Measurements from ENCODE around the gene GSTM1. TPM values are rescaled to one million over a fixed set of nuclear protein-coding genes. Genes with fewer than 3 reads are reported as not detected.

The GSTM1 gene
- total and polyA plus RNA-seq, 2 donors (not counting 1 experiment from before 2014, with no cell fraction given), result 30.5 to 40.0 TPM

DNA sequence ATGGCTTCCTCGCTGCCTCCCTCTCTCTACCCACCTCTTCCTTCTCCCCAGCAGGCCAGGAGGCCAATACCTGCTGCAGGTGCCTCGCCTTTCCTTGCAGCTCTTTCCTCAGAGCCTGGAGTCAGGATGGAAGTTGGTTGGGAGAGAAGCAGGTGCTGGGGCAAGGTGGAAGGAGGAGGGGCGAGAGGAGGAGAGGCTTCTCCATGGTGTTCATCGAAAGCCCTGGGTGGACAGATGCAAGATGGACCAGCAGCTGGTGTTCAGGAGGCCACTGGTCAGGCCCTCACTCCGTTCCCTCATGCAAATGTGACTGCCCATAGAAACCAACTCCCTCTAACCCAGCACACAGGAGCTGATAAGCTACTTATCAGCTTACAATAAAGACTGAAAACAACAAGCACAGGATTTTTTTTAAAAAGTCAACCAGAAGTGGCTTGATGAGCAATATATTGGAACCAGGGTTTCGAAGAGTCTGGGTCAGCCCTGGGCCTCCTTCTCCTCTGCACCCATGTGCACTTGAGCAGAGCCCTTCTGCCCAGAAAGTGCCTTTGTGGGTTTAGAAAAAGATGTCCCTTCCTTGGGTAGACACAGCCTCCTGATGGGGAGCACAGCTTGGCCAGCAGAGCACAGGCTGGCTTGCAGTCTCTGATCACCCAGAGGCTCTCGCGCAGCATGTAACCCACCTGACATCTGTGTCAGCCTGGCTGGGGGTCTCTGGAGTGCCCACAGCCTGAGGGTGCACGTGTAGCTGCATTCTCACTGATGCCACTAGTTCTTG lies 48.4 kb upstream of the GSTM1 start:
- intact Hi-C loops (cut with micrococcal nuclease), result no loop called here
- no peaks in the 10 kb centered on the region for H3K9me3 Mint-ChIP-seq (ENCODE audit: insufficient read depth)
- peak; percentile 15 for DNase-seq
- peaks cover 18% of the 10 kb centered on the region for H3K4me1 Mint-ChIP-seq
- no peaks in the 10 kb centered on the region for H4K20me1 ChIP-seq (ENCODE audit: control insufficient read depth, insufficient read depth, low read length, poor library complexity, severe bottlenecking)
- H3K27me3 ChIP-seq (replicated peaks in 1 of 4; ENCODE audit: control extremely low read depth in 1 of 4, control insufficient read depth in 3 of 4, insufficient read depth in 4 of 4, low read length in 3 of 4), result peaks cover 0 to 2% (median 0%) of the 10 kb centered on the region in 4 experiments
- ATAC-seq (ENCODE audit: low read depth), result no peak
- no peaks in the 10 kb centered on the region for H3K9me3 ChIP-seq (ENCODE audit: control extremely low read depth in 1 of 3, control insufficient read depth in 2 of 3, insufficient read depth in 1 of 3, low read length in 2 of 3)
- H3K36me3 ChIP-seq (replicated peaks in 1 of 2; ENCODE audit: control extremely low read depth in 1 of 2, control insufficient read depth in 1 of 2, extremely low read depth in 1 of 2, insufficient read depth in 2 of 2, low read length in 1 of 2), result no peaks in the 10 kb centered on the region
- TF ChIP-seq EZH2 (IDR thresholded peaks at IDR 0.05; ENCODE audit: borderline replicate concordance, insufficient read depth, low read depth, low read length, poor library complexity, severe bottlenecking), result no peak
- TF ChIP-seq, protein P1, sequence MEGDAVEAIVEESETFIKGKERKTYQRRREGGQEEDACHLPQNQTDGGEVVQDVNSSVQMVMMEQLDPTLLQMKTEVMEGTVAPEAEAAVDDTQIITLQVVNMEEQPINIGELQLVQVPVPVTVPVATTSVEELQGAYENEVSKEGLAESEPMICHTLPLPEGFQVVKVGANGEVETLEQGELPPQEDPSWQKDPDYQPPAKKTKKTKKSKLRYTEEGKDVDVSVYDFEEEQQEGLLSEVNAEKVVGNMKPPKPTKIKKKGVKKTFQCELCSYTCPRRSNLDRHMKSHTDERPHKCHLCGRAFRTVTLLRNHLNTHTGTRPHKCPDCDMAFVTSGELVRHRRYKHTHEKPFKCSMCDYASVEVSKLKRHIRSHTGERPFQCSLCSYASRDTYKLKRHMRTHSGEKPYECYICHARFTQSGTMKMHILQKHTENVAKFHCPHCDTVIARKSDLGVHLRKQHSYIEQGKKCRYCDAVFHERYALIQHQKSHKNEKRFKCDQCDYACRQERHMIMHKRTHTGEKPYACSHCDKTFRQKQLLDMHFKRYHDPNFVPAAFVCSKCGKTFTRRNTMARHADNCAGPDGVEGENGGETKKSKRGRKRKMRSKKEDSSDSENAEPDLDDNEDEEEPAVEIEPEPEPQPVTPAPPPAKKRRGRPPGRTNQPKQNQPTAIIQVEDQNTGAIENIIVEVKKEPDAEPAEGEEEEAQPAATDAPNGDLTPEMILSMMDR (IDR thresholded peaks at IDR 0.05), result no peak
- peaks cover 4% of the 10 kb centered on the region for H3K27me3 Mint-ChIP-seq
- H2AFZ ChIP-seq (ENCODE audit: insufficient read depth, low read depth, low read length, poor library complexity, severe bottlenecking), result no peak overlapping the region
- ChIA-PET POLR2A (interaction anchor here (0.5 kb wide), 2 partner anchors 16 to 343 kb away, joined by 4 to 5 read pairs; no protein-coding TSS in a partner anchor), CTCF (interaction anchor here (0.6 to 16.5 kb wide), 39 partner anchors 10 to 695 kb away, joined by 3 to 276 read pairs (median 7); partner anchors contain the start of genes AHCYL1, AMPD2, ATXN7L2 and GNAI3)
- H3K4me2 ChIP-seq (replicated peaks; ENCODE audit: low read depth, low read length, poor library complexity, severe bottlenecking), result no peak overlapping the region
- 90% methylated on average over 8 of the region's 9 CpGs for WGBS (ENCODE audit: insufficient coverage)
- no peaks in the 10 kb centered on the region for H3K79me2 ChIP-seq (ENCODE audit: control insufficient read depth, insufficient read depth, low read length)
- H3K4me3 ChIP-seq (ENCODE audit: control extremely low read depth in 1 of 5, extremely low read depth in 1 of 5, insufficient read depth in 1 of 5, low read depth in 2 of 5, low read length in 4 of 5), result no peak overlapping the region
- no peak overlapping the region for H3K27ac Mint-ChIP-seq
- peaks cover 4 to 17% of the 10 kb centered on the region in 2 donors for H3K4me1 ChIP-seq (ENCODE audit: control insufficient read depth in 2 of 2, insufficient read depth in 2 of 2, low read length in 2 of 2)
- no peak overlapping the region for H3K27ac ChIP-seq (ENCODE audit: low read length in 2 of 2)
- H3K9ac ChIP-seq (ENCODE audit: low read length), result no peak overlapping the region
- no peak overlapping the region for H3K4me3 Mint-ChIP-seq

DNA sequence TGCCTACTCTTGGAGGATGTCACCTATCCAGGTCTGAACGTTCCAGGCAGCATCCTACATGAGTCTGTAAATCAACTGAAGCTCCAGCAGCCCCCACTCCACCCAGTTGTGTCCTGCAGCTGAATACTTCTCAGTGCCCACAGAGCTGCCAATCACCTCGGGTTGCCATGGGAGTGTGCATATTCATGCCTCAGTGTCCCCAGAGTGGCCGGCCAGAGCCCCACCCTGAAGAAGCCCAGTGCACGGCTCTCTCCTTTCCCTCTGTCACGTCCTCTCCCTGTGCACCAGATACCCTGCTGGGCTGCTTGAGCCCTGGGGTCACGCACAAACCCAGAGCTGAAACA lies 47.8 kb upstream of the GSTM1 start:
- CTCF ChIA-PET, result interaction anchor here (0.6 to 16.5 kb wide), 55 partner anchors 11 to 695 kb away, joined by 3 to 276 read pairs (median 4); partner anchors contain the start of genes AHCYL1, AMPD2, ATXN7L2 and GNAI3
- Histone ChIP-seq H3K79me2 (ENCODE audit: control insufficient read depth, insufficient read depth, low read length) (no peaks in the 10 kb centered on the region), H3K4me1 (ENCODE audit: control insufficient read depth in 2 of 2, insufficient read depth in 2 of 2, low read length in 2 of 2) (peaks cover 4 to 17% of the 10 kb centered on the region in 2 donors), H3K9me3 (ENCODE audit: control extremely low read depth in 1 of 3, control insufficient read depth in 2 of 3, insufficient read depth in 1 of 3, low read length in 2 of 3) (no peaks in the 10 kb centered on the region), H3K9ac (ENCODE audit: low read length) (no peak overlapping the region), H3K27me3 (replicated peaks in 1 of 4; ENCODE audit: control extremely low read depth in 1 of 4, control insufficient read depth in 3 of 4, insufficient read depth in 4 of 4, low read length in 3 of 4) (peaks cover 0 to 2% (median 0%) of the 10 kb centered on the region in 4 experiments), H3K4me2 (replicated peaks; ENCODE audit: low read depth, low read length, poor library complexity, severe bottlenecking) (no peak overlapping the region), H3K4me3 (ENCODE audit: control extremely low read depth in 1 of 5, extremely low read depth in 1 of 5, insufficient read depth in 1 of 5, low read depth in 2 of 5, low read length in 4 of 5) (no peak overlapping the region), H3K36me3 (replicated peaks in 1 of 2; ENCODE audit: control extremely low read depth in 1 of 2, control insufficient read depth in 1 of 2, extremely low read depth in 1 of 2, insufficient read depth in 2 of 2, low read length in 1 of 2) (no peaks in the 10 kb centered on the region), H2AFZ (ENCODE audit: insufficient read depth, low read depth, low read length, poor library complexity, severe bottlenecking) (no peak overlapping the region), H4K20me1 (ENCODE audit: control insufficient read depth, insufficient read depth, low read length, poor library complexity, severe bottlenecking) (no peaks in the 10 kb centered on the region), H3K27ac (ENCODE audit: low read length in 2 of 2) (no peak overlapping the region)
- TF ChIP-seq EZH2 (IDR thresholded peaks at IDR 0.05; ENCODE audit: borderline replicate concordance, insufficient read depth, low read depth, low read length, poor library complexity, severe bottlenecking), result no peak
- TF ChIP-seq, protein P1 (IDR thresholded peaks at IDR 0.05), result no peak
- WGBS (ENCODE audit: insufficient coverage), result 58% methylated on average over 4 of the region's 6 CpGs
- DNase-seq (peak; percentile 20), ATAC-seq (ENCODE audit: low read depth) (no peak)
- intact Hi-C loops (cut with micrococcal nuclease), result loop anchor here (1.0 kb wide), 2 partner anchors 94 to 371 kb away; no protein-coding TSS in a partner anchor
- Mint-ChIP-seq H3K27me3 (peaks cover 4% of the 10 kb centered on the region), H3K4me1 (peaks cover 15% of the 10 kb centered on the region), H3K9me3 (ENCODE audit: insufficient read depth) (no peaks in the 10 kb centered on the region), H3K4me3 (no peak overlapping the region), H3K27ac (no peak overlapping the region)
- POLR2A ChIA-PET, result interaction anchor here (0.5 to 1.5 kb wide), 3 partner anchors 91 to 343 kb away, joined by 5 to 8 read pairs (median 6); partner anchors contain the start of gene GNAI3
